Mammary epithelial cell (primary cell): ENCODE results near the gene RPL36AL.

Experiments used
- EZH2 ChIP-seq: IDR thresholded peaks from 2 replicates; pipeline ENCODE4 v1.6.1; 2012; ENCODE audit warnings: low read length, inconsistent platforms, borderline replicate concordance
- TF ChIP-seq, protein P1 (sequence below), 2 donors: IDR thresholded peaks in 1 of 2; conservative IDR thresholded peaks in 1 of 2; 2 replicates each; pipeline ENCODE4 v1.5.1; 2011 to 2012; ENCODE audit warnings: inconsistent platforms in 2 of 2, low read length in 2 of 2, mild to moderate bottlenecking in 2 of 2, control low read depth in 1 of 2, low read depth in 1 of 2; ENCODE audit not compliant: insufficient read depth in 1 of 2; ENCODE audit errors: extremely low read depth in 1 of 2

DNA sequence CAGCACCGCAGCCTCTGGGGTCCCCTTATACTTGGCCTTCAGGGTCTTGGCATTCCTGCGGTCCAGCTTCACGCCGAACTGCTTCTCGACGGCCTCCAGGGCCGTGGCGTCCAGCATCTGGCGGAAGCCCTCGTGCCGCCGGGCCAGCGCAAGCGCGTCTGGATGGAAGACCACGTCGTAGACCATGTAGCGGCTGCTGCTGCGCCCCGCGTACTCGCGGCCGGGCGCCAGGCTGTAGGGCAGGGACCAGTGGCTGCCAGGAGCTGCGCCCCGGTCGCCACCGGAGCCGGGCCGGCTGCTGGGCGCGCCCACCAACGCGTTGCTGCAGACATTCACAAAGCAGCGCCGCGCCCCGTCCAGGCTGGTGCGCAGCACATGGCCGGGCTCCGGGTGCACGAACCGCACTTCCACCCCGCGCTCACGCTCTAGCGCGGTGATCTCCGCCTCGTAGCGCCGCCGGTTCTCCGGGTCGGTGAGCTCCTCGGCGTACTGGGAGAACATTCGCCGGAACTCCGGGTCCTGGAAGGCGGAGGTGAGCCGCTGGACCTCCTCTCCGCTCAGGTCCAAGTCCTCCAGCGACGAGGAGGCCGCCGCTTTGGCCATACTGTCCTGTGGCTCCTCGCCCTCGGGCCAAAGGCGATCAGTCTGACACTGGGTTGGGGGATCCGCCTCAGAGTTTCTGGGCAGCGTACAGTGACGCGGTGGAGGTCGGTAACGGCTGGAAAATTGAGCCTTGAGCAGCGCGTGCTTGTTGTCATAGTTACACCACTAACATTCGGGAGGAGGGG lies 14.3 kb upstream of the RPL36AL start, which contains the start of gene DNAAF2:
- TF ChIP-seq, protein P1, sequence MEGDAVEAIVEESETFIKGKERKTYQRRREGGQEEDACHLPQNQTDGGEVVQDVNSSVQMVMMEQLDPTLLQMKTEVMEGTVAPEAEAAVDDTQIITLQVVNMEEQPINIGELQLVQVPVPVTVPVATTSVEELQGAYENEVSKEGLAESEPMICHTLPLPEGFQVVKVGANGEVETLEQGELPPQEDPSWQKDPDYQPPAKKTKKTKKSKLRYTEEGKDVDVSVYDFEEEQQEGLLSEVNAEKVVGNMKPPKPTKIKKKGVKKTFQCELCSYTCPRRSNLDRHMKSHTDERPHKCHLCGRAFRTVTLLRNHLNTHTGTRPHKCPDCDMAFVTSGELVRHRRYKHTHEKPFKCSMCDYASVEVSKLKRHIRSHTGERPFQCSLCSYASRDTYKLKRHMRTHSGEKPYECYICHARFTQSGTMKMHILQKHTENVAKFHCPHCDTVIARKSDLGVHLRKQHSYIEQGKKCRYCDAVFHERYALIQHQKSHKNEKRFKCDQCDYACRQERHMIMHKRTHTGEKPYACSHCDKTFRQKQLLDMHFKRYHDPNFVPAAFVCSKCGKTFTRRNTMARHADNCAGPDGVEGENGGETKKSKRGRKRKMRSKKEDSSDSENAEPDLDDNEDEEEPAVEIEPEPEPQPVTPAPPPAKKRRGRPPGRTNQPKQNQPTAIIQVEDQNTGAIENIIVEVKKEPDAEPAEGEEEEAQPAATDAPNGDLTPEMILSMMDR (conservative IDR thresholded peaks at IDR 0.05 in 1 of 2, IDR thresholded peaks at IDR 0.05 in 1 of 2; ENCODE audit: extremely low read depth in 1 of 2, insufficient read depth in 1 of 2, low read depth in 1 of 2, low read length in 2 of 2) = no peak
- no peak for TF ChIP-seq EZH2
